Cerebellar cortex (tissue), 1 donor: ENCODE data around the gene CTNS.

Experiments
- DNase-seq: peaks from one replicate; pipeline ENCODE4 v3.0.0-alpha.2; 2015; ENCODE audit warnings: low spot score

Gene CTNS

DNA sequence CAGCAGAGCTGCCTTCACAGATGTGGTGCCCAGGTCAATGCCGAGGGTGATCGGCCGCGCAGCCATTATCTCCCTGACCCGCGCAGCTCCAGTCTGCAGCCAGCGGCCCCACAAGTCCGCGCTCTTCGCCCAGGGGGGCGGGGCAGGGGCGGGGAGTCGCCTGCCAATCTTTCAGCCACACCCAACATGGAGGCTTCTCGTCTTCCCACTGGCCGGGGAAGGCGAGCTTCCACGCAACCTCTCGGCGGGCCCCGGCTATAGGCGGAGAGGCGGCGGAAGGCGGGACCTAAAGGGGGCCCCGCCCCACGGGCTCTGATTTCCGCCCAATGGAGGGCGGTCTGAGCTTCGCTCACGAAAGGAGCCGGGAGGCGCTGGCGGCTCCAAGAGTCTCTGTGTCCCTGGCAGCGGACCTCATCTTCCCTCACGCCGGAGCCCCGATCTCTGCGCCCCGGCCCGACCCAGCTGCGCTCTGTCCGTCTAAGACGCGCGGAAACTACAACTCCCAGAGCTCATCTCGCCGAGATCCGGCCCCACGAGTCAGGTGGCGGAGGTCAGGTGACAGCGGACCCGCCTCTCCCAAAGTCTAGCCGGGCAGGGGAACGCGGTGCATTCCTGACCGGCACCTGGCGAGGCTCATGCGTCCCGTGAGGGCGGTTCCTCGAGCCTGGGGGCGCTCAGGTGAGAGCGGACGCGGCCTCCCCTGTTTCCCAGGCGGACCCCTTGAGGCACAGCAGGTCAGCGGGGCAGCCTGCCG, at the start of gene CTNS, which contains the start of gene SHPK:
Gene CTNS (plus strand): TSS at position 607 of the 754 bp plus-strand sequence. CDS start 3,447 bp downstream, outside the sequence.
Gene SHPK (minus strand): TSS at position 97 of the 754 bp plus-strand sequence. CDS start 31 bp downstream, at position 66.
- DNase-seq, result peak; percentile 98

DNA sequence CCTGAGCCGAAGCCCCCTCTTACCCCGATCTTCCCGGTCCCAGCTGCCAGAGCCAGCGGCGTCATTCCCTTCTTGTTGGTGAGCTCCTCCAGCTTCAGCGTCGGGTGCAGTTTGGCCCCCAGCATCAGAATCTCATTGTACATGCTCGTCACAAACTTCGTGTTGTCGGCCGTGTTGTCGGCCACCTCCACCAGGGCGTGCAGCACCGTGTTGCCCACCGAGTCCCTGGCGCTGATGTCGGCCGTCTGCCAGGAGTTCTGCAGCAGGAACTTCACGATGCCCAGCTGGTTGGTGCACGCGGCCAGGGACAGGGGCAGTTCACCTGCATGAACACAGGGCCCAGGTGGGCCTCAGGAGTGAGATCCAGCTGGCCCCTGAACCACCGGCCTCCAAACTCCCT, 46.8 kb upstream of the CTNS start:
- no peak for DNase-seq

DNA sequence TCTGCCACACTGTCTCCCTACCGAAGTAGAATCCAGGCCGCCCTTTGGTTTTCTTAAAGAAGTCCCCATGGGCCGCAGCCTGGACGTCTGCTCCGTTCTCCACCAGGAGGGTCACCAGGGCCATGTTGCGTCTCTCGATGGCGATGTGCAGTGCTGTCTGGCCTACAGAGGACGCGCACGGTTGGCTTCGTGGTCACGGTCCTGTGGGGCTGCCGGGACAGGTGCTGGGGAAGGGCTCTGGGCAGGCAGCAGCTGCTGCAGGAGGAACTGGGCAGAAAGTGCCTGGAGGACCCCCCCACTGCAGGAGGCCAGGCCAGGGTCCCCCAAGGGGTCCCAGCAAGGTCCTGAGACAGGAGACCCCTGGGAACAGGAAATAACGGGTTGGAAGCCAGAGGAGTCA, 46.3 kb upstream of the CTNS start:
- DNase-seq, result no peak

DNA sequence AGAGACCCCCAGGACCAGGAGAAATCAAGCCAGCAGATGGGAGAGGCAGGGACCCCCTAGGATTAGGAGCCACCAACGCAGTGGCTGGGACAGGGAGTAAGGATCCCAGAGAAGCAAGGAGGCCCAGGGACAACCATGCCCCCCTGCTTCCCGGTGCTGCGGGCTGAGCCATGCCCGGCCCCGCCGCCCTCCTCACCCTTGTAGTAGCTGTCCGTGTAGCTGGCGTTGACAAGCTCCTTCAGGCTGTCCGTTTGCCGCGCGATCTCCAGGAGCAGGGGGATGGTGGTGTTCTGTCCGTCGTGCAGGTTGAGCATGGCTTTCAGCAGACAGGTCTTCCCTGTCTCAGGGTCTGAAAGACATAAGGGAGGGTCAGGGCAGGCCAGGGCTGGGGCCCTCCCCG, 45.8 kb upstream of the CTNS start:
- no peak for DNase-seq

DNA sequence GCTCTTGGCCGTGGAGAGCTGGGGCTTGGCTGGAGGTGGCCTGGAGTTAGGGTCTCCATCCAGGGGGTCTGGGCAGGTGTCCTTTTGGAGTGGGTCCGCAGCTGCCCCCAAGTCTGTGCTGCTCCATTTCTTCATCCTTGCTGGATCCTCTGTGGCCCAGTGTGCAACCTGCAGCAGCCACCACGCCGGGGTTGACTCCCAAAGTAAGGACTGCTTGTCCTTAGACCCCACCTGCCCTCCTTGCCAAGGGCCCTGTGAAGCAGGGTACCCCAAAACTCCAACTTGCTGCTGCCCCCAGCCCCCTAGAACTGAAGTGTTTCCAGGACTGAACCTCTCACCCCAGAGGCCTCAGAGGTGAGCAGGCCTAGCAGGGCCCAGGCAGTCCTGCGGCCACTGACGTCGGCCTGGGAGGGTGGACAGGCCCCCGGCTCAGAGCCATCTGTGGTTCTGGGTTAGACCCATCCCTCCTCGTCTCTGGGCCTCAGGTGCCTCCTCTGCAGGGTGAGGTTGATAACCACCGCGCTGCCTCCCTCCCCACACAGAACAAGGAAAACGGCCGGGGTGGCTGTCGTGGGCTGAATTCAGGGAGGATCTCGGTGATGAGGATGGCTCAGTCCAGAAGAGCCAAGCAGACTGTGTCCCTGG, 44.2 kb upstream of the CTNS start:
- DNase-seq, result no peak

DNA sequence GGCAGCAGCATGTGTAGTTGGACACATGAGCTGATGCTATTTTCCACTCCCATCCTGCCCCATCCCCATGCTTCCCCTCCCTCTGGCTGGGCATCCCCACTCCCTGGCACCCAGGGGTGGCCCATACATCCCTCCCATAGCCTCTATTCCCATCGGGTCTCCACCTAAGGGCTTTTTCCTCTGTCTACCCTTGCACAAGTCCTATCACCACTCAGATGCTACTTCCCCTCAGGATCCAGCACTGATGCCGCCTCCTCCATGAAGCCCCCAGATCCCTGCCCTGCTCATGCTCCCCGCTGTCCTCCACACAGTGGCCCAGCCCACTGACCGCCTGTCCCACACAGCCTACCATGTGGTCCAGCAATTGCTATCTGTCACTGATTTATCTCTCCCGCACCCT, 43.2 kb upstream of the CTNS start:
- DNase-seq, result no peak

DNA sequence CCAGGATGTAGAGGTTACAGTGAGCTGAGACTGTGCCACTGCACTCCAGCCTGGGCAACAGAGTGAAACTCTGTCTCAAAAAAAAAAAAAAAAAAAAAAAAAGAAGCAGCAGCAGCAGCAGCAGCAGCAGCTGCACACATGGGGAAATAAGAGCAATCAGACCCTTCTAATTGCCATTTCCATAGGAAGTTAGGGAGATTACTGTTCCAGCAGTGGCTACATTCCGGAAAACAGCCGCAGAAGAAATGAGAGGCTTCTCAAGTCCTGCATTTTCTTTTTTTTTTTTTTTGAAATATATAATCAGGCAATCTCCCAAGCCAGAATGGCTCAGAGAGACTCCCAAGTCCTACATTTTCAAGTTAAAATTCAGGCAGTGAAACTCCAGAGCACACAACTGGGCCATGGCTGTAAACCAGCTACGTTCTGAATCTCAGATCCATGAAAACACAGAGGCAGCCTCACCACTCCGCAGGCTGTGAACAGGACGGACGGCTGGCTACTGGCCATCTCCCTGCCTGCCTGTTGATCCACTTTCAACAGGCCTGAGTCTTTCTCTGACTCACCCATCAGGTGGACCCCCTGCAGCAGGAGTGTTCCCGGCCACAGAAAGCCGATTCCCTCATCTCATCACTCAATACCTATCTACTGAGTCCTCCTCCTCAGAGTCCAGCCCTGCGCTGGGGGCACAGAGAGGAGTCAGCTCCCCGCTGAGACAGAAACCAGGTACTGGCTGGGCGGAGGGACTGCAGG, 42.3 kb upstream of the CTNS start:
- DNase-seq, result peak; percentile 49

DNA sequence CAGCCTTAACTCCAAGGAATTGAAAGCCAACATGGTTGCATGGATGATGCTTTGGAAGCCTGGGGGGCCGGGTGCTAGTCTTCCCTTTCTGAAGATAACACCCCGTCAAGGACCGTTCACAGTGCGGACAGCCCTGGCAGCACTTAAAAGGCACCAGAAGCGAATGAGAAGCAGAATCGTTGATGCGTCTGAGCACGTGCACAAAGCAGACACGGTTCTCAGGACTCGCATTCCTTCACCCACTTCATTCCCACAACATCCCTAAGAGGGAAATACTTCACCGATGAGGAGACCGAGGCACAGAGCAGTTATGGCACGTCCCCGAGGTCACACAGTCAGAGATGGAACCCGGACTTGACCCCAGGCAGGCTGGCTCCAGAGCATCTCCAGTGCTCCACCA, 41.6 kb upstream of the CTNS start:
- no peak for DNase-seq

DNA sequence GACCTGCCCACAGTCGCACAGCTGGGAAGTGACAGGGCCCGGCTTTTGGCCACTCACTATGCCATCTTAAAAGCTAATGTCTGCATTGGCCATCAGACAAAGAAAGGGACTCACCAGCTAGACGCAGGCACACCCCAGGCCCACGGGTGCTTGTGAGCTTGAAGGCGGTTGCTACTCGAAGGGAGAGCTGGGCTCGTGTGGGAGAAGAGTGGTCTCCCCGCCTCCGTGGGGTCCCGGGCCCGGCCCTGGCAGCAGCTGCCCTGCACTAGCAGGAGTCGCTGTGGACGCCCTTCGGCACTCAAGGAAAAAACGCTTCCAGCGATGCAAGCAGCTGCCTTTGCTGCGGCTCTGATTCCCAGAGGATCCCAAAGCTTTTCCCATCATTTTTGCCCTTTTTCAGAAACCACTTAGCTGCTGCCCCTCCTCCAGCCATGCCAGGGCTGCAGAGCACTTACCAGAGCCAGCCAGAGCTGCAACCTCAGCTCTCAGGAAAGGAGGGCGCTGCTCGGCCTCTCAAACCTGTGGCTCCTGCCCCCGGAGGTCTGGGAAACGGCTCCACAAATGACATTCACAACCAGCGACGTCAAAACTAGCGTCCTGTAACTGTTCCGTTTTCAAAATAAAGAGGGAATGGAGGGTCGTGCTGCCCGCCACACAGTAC, 39.6 kb upstream of the CTNS start:
- DNase-seq, result no peak

DNA sequence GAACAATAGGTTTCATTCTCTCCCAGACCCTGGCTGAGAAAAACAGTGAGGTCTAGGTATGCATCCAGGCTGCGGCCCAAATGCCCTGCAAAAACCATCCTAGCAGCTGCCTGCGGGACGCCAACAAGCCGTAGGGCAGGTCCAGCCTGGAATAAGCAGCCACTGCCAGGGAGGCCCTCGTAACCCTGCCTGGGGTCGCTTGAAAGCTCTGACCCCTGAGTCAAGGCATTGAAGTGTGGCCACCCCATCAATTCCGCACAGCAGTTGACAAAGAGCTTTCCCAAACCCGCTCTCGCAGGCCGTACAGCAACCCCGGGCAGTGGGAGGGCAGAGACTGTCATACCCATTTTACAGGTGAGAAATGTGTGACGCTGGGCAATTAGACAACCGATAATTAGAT, 38.5 kb upstream of the CTNS start:
- DNase-seq, result no peak

DNA sequence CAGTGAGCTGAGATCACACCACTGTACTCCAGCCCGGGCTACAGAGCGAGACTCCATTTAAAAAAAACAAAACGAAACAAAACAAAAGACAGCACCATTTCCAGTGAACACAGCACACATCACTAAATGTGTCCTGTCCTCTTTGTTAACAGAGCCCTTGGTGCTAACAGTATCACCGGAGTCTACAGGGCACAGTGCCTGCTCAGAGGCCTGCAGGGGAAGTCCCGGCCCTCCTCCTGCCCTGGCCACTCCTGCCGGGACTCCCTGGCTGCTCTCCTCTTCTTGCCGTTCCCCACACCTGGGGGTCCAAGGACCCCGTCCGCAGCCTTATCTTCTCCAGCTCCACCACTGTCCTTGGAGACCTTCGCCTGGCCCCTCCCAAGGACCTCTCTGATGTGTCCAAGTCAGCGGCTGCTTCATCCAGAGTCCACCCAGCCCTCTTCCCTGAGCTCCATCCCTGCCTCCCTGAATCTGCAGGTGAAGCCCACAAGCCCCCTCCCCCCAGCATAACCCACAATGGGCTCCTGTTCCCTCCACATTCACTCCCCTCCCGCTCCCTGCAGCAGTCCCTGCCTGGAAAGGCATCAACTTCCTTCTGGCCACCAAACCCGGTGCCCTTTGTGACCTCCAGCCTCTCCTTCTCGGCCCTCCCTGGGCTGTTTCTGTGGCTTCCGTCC, 35.9 kb upstream of the CTNS start:
- no peak for DNase-seq

DNA sequence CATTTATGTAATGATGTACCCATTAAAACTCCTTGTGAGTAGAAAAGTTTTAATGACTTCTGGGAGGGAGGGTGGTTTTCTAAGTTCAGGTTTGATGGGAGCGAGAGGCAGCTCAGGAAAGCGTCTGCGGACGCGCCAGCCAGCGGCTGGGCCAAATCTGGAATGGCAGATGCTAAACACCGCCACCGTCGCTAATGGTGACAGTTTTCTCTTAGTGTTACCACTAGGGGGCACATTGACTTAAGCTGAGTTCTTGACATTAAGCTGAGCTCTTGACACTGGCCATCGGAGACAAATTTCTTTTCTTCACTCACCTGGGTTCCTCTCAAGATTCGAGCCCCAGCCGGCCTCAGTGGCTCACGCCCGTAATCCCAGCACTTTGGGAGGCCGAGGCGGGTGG, 34.1 kb upstream of the CTNS start:
- peak; percentile 42 for DNase-seq

DNA sequence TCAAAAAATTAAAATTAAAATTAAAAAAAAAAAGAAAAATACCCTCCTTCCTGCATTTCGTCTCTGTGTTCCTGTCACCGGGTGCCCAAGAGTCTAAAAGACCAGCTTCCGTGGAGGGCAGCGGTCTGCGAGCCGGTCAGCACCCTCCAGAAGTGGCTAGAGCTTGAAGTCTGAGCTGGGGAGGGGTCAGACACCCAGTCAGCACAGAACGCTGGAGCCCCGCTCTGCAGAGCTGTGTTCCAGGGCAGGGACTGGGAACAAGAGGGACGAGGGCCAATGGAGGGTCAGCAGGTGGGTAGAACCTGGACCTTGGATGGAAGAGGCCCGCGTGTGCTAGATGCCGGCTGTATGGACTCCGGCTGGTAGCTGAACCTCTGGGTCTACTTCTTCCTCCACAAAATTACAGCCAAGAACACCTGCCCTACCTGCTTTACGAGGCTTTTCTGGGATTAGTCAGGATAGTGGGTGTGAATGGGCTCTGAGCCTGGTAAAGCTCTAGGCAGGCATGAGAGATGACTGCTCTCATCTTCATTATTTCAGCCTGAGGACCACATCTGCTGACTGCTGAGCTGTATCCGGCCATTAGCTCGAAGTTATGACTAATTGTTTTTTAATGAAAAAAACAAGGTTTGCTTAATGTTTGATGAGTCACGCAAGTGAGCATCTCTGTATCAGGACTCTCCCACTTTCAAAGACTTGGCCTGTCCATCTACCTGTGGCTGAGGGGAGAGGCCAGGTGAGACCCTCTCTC, 33.3 kb upstream of the CTNS start:
- DNase-seq, result no peak

DNA sequence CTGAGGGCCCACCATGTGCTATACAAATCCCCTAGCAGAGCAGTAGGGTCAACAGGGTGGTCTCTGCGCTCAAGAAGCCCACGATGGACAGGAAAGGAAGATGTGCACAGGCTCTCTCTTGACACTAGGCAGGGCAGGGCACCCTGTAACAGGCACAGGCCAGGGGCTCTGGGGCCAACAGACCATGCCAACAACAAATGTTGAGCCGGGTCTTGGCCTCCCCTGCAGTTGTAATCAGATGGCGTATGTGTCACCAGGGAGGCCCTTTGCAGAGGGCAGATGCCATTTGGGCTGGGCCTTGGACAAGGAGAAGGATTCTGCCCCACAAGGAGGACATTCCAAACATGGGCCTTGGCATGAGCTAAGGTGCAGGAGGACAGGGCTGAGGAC, 32.7 kb upstream of the CTNS start:
- no peak for DNase-seq

DNA sequence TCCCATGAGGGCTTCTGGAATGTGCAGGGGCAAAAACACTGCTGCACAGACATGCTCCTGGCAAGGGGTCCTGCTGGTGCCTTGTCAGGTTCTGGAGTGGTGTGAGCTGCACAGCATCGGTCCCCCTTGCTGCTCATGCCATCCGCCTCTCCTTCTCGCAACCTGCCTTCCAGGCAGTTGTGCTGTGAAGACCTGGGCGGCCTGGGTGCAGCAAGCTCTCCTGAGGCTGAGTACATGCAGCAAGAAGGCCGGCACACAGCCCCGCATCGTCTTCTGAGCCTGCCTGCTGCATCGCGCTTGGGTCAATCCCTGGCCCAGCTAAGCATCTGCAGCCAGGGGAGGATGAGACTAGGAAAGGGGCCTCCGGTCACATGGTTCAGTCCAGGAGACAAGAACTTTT, 26.9 kb upstream of the CTNS start:
- no peak for DNase-seq

DNA sequence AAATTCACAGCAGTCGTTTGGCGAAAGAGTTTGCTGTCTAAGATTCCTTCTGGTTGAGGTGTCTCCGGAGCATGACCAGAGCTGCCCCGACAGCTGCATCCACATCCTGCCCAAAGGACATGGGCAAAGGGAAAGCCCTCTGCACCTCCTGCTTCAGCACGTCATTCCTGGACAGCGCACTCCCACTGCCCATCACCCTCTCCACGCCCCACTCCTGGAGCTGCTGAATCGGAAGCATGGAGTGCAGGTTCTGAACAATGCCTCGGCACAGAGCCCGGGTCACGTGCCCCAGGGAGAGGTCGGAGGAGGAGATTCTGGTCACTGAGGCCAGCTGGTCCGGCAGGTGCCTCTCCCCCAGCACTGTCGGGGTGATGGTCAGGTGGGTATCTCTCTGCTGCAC, 26.0 kb upstream of the CTNS start:
- no peak for DNase-seq

DNA sequence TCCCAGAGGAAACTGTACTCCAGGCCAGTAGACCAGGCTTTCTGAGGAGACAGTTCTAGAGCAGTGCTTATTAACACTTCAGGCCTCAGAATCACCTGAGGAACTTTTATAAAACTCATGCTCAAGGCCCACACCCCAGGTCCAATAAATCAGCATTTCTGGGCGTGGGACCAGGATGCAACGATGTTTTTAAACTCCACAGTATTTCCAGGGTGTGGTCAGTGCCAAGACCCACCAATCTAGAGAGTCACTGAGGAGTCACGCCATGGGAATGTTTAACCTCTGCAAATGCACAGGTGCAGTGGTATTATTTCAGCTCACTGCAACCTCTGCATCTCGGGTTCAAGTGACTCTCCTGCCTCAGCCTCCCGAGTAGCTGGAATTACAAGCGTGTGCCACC, 23.4 kb upstream of the CTNS start:
- DNase-seq, result no peak

DNA sequence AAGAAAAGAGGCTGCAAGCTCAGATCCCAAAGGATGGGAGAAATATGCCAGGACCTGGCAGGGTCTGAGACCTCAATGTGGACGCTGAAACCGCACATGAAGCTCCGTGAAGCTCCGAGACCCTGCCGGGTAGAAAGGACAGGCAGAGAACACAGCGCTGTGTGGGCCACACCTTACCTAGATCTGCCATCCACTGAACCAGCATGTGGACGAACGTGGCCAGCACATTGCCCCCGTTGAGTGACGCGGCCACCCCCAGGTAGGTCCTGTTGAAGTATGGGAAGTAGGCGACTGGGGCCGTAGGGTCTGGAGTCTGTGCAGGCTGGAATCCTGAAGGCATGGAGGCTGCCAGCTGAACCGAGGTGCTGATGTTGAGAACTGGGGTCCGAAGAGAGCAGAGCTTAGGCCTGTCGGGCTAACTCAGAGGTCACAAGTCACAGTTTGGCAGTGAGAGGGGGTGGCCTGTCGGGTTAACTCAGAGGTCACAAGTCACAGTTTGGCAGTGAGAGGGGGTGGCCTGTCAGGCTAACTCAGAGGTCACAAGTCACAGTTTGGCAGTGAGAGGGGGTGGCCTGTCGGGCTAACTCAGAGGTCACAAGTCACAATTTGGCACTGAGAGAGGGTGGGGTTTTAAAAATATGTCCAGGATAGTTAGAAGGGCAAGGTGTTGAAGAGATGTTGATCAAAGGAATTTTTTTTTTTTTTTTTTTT, 21.2 kb upstream of the CTNS start:
- no peak for DNase-seq

DNA sequence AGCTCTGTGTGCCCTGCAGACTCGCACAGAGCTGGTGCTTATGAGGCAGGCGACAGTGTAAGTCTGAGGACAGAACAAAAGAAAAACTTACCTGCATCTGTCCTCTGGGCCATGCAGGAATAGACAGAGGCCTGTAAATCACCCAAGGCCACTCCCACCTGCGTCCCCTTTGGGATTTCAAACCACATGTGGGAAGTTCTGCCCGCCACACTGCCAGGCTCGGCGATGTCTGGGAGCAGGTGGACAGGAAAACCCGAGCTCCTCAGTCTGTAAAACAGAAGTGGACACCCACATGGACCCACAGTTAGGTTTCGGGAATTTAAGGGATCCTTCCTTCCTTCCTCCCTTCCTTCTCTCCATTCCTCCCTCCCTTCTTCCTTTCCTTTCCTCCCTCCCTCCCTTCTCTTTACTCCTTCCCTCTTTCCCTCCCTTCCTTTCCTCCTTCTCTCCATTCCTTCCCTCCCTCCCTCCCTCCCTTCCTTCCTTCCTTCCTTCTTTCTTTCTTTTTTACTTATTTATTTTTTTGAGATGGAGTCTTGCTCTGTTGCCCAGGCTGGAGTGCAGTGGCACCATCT, 15.3 kb upstream of the CTNS start:
- DNase-seq, result no peak

DNA sequence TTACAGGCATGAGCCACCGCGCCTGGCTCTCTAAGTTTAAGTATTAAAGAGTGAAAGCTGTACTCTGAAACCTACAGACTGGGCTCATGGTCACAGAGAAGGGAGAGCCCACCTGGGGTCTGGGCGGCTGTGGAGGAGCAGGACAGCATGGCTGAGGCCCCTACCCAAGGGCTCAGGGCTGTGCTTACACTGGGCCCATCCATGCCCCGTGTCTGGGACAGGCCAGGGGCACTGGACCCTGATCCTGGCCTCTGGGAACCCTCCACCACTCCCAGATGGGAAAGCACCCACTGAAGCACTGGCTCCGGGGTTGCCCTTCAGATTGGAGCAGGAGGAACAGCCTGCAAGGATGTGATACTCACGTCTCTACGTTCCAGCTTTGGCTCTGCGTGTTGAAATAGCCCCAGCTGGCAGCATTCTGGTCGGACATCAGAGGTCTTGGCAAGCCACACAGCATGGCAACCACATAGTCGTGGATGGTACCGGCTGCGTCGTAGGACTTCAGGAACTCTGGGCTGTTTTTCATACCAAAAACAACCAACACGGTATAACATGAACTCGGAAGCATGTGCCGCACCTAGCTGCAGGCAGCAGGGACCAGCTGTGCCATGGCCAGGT, 13.5 kb upstream of the CTNS start:
- no peak for DNase-seq
